Amniotic epithelial cell (primary cell): ENCODE results near the gene AGAP1.

Source experiments
- DNase-seq: peaks from one replicate; pipeline ENCODE4 v3.0.0-alpha.2; 2010; ENCODE audit warnings: low read depth

AGAP1 gene

DNA sequence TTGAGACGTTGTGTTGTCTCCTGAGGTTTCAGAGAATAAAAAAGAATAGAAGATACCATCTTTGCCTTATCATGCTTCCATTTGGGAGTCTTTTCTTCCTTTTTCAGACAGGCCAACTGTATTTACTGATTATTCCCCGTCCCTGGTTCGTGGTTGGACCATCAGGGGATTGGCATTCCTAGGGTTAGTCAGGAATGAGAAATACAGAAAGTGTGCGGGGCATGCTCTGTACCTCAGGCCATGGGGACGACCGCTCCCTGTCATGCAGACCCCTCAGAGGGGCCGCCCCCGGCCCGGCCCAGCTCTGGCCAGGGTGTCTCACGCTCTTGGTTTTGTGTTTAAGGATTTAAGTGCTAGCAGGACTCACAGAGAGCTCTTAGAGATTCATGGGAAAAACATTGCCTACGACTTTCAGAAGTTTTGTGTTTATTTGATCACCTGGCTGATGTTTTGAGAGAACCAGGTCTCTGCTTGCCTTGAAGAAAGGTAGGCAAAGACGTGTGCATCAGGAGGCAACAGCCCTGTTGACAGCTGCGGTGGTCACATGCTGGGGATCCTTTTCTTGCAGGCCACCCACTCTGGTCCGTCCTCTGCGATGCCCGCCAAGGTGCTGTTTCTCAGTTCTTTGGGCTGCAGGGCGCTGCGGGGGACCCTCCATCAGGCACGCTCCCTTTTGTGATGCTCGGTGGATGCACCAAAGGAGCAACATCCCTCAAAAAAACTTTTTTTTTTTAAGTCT lies 317.8 kb downstream of the AGAP1 start:
- DNase-seq: no peak

DNA sequence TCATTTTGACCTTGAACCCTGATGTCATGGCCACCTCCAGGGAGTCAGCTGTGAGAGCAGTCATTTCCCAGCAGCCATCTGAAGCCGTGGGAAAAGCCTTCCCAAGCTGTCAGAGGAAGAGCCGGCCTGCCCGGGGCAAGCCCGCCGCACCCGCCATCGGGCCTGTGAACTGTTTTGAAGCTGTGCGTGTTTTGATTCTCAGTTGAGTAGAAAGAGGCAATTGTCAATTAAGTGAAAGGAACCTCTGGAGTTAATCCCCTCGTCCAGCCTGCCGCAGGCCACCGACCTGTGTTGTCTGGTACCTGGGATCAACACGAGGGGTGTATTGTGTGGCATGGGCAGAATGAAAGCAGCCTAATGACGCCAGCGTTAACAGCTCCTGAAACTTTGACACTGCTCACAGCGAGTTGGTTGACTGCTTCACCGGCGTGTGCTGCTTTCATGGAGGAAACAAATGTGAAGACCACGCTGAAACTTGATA lies 318.4 kb downstream of the AGAP1 start:
- DNase-seq: no peak

- no peak for DNase-seq
Observed at GRCh38 chr2:235813398-235813797, 319.6 kb downstream of the AGAP1 start.

- peak; percentile 19 for DNase-seq
Observed at GRCh38 chr2:235820571-235820970, 326.7 kb downstream of the AGAP1 start.

GRCh38 chr2:235824331-235824730 lies 330.5 kb downstream of the AGAP1 start:
- no peak for DNase-seq

DNA sequence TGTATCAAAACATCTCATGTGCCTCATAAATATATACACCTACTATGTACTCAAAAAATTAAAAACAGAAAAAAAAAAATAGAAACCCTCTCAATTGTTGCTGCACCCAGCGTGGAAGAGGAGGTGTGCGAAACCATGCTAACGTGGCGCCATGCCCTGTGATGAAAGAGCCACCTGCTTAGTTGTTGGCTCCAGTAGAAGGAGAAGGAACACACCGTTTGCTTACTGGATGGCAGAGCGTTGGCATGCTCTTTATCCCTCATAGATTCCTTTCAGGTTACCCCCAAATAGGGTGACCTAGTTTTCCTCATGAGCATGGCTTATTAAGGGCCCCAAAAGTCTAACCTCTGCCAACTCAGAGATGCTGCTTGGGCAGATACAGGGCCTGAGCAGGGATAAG lies 332.1 kb downstream of the AGAP1 start:
- DNase-seq: no peak

GRCh38 chr2:235826826-235827225 lies 333.0 kb downstream of the AGAP1 start:
- DNase-seq: no peak

- peak; percentile 64 for DNase-seq
Observed at GRCh38 chr2:235827585-235827992, 333.7 kb downstream of the AGAP1 start.

- DNase-seq: no peak
Observed at GRCh38 chr2:235829726-235830125, 335.9 kb downstream of the AGAP1 start.

DNA sequence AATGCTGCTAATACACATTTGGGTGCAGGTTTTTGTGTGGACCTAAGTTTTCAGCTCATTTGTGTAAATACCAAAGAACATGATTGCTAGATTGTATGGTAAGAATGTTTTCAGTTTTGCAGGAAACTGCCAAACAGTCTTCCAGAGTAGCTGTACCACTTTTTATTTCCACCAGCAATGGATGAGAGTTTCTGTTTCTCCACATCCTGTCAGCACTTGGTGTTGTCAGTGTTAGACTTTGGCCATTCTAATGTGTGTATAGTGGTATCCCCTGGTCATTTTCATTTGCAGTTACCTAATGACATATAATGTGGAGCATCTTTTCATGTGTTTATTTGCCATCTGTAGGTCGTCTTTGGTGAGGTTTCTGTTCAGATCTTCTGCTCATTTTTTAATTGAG lies 337.9 kb downstream of the AGAP1 start:
- no peak for DNase-seq

GRCh38 chr2:235832941-235833340 lies 339.1 kb downstream of the AGAP1 start:
- DNase-seq: no peak

DNA sequence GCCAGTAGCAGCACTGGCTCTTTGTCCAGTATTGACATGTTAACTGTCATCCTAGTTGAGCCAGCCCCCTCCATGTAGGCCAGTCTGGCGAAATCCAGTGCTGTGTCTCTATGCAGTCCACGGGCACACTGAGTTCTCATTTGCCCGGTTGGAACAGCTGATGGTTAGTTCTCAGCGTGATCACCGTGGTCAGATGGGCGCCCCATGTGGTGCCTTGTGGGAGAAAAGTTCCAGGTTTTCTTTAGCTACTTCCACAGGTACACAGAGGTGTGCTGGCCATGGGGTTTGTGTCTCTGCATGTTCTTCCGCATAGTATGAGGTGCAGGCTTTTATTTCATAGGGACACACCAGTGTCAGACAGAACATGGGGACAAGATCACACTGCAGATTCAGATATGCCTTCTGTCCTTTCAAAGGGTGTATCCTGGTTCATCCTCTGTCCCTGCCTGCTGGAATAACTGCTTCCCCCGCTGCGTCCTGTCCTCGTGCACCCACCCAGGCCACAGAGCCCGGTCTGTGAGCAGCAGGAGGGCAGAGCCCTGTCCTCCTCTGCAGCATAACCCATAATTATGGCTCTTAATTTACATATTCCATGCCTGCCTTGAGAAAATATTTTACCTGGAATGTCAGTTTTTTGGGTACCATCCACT lies 340.3 kb downstream of the AGAP1 start:
- DNase-seq: peak; percentile 2

DNA sequence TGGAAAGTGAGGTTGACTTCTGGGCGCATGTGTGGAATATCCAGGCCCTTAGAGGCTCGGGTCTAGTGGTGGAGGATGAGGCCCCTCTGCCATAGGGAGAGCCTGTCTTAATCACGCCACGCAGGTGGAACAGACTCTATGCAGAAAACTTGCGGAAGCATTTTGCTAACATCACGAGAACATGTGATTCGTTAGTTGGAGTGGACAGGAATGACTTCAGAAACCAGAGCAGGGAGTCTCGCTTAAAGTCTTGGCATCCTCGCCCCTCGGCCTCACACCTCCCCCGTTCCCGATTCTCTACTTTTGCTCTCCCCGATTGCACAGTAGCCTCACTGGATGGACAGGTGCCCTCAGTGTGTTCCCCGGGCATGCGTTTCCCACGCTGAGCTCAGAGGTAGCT lies 340.9 kb downstream of the AGAP1 start:
- no peak for DNase-seq

DNA sequence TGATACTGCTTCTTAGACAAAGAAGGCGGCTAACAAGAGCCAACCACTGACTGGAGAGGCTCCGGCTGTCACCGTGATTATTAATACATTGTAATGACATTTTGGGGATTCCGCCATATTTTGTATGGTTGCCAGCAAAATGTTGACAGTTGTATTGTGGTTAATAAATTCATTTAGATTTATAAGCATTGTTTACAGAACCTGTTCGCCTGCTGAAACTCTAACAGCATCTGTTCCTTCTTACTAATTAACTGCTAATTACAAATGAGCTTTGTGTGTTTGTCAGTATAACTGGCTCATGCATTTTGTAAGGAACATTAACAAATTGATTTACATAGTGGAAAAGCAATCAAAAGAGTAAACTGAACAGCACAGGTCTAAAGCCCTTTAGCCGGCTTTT lies 342.0 kb downstream of the AGAP1 start:
- no peak for DNase-seq

- DNase-seq: peak; percentile 1
Observed at GRCh38 chr2:235836491-235836911, 342.7 kb downstream of the AGAP1 start.

DNA sequence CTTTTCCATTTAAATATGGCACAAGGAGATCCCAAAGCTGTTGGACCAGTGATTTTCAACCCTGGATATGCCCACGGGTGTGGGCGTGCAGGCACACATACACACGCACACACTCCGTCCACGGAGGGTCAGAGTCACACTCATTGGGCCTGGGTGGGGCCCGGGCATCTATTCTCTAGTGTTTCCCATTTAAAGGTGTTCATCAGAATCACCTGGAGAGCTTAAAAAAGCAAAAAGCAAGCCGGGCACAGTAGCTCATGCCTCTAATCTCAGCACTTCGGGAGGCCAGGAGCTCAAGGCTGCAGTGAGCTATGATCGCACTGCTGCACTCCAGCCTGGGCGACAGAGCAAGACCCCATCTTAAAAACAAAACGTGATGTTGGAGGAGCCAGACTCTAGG lies 345.4 kb downstream of the AGAP1 start:
- no peak for DNase-seq

- DNase-seq: no peak
Observed at GRCh38 chr2:235839974-235840373, 346.1 kb downstream of the AGAP1 start.

DNA sequence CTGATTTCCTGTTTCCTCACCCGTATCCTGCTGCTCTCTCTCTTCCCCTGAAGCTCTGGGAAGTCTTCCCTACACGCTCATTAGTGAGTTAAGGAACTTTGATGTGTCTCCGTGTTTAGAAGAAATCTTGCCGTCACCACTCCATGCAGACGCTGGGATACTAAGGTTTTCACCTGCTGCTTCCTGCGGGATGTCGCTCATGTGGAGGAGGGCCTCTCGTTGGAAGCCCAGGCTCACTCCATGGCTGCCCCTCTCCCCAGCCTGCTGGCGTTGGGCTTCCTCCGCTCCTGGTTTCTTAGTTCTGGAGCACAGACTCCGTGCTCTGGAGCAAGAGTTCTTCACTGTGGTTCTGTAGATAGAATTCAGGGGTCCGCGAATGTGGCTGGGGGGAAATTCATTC lies 348.0 kb downstream of the AGAP1 start:
- no peak for DNase-seq

DNA sequence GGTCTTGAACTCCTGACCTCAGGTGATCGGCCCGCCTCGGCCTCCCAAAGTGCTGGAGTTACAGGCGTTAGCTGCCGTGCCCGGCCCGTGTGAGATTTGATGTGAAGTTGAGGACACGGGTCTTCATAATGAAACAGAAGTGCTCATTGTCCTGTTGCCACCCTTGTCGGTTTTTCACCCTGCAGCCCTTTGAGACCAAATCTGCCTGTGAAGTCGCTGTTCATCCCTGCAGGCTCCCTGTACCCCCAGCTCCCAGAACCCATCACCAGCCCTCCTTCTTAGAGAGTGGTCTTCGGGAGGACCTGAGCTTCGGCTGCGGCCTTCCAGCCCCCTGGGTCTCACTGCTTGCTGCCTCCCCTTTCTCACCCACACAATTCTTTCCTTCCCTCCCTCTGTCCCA lies 349.1 kb downstream of the AGAP1 start:
- no peak for DNase-seq

DNA sequence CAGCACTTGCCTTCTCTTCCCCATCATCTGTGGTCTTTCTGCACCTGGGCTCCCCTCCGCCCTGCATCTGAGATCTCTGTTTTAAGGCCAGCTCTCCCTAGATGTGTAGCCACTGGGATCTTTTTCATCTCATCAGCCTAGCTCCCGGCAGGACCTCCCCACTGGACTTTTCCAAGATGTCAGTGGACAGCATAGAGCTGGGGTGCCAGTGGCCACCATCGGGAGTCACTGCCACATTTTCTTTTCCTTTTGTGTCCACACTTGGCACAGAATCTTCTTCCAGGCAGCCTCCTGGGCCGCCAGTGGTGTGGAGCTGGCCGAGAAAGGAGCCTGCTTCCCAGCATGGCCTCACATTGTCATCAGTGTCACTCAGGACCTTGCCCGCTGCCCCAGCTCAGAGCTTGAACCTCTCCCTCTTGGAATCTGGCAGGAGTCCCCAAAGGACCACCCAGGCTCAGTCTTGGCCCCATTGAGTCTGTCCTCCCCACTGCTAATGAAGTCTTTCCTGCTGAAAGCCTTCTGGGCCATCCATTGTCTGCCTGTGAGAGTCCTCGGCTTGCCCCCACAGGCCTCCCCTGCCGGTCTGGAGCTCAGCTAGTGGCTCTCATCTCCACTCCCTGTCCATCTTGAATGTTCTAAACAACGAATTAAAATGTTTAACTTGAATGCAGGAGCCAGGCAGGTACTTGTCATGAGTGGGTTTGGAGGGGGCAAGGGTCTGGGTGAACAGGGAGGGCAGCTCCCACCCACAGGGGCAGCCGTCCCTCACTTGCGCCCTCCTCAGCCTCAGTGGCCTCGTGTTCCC lies 349.9 kb downstream of the AGAP1 start:
- no peak for DNase-seq

GRCh38 chr2:235844561-235844960 lies 350.7 kb downstream of the AGAP1 start:
- no peak for DNase-seq

DNA sequence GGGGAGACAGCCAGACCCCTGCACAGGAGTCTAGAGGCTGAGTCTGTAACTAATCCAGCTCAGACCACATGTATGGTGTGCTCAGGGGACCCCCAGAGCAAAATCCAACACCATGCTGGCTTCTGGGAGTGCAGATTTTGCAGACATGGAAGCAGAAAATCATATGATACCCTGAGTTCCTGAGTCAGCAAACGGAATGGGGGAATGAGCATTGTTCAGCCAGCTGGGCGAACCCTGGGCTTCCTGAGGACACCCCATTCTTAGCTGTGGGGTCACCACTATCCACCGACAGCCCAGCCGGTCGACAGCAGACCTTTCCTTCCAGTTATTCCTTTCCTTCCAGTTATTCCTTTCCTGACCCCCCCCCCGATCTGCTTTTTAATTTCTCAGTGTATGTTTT lies 351.4 kb downstream of the AGAP1 start:
- no peak for DNase-seq

- no peak for DNase-seq
Observed at GRCh38 chr2:235847576-235847975, 353.7 kb downstream of the AGAP1 start.
